HEK293T (cell line): Measurements from ENCODE around the gene OSBPL7.

ENCODE experiments used
- ARNT ChIP-seq: fragments of 450-650 bp; IDR thresholded peaks from 2 replicates; pipeline ENCODE4 v1.6.1; 2017; ENCODE audit warnings: mild to moderate bottlenecking
- BHLHE40 ChIP-seq: fragments of 450-650 bp; IDR thresholded peaks from 2 replicates; pipeline ENCODE4 v1.6.1; 2016; ENCODE audit warnings: mild to moderate bottlenecking, moderate library complexity, borderline replicate concordance
- CTBP1 ChIP-seq: fragments of 450-650 bp; IDR thresholded peaks from 2 replicates; pipeline ENCODE4 v1.6.1; 2016; ENCODE audit warnings: borderline replicate concordance
- FOXA1 ChIP-seq: fragments of 450-650 bp; IDR thresholded peaks from 2 replicates; pipeline ENCODE4 v1.6.1; 2016; ENCODE audit warnings: mild to moderate bottlenecking
- FOXK2 ChIP-seq: fragments of 450-650 bp; IDR thresholded peaks from 2 replicates; pipeline ENCODE4 v1.6.1; 2016; ENCODE audit warnings: mild to moderate bottlenecking
- FOXM1 ChIP-seq: fragments of 450-650 bp; IDR thresholded peaks from 2 replicates; pipeline ENCODE4 v1.6.1; 2017; ENCODE audit warnings: mild to moderate bottlenecking, borderline replicate concordance
- NFRKB ChIP-seq: fragments of 450-650 bp; IDR thresholded peaks from 2 replicates; pipeline ENCODE4 v1.6.1; 2016; ENCODE audit warnings: mild to moderate bottlenecking, moderate library complexity
- SP1 ChIP-seq: fragments of 450-650 bp; IDR thresholded peaks from 2 replicates; pipeline ENCODE4 v1.6.1; 2017
- SUZ12 ChIP-seq: fragments of 450-650 bp; IDR thresholded peaks from 2 replicates; pipeline ENCODE4 v1.6.1; 2016; ENCODE audit warnings: mild to moderate bottlenecking
- TF ChIP-seq, protein P1 (sequence below): fragments of 450-650 bp; IDR thresholded peaks from 2 replicates; pipeline ENCODE4 v1.6.1; 2016

- no peak for TF ChIP-seq CTBP1
- TF ChIP-seq, protein P1, sequence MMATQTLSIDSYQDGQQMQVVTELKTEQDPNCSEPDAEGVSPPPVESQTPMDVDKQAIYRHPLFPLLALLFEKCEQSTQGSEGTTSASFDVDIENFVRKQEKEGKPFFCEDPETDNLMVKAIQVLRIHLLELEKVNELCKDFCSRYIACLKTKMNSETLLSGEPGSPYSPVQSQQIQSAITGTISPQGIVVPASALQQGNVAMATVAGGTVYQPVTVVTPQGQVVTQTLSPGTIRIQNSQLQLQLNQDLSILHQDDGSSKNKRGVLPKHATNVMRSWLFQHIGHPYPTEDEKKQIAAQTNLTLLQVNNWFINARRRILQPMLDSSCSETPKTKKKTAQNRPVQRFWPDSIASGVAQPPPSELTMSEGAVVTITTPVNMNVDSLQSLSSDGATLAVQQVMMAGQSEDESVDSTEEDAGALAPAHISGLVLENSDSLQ: no peak
- TF ChIP-seq ARNT: no peak
- no peak for TF ChIP-seq NFRKB
- TF ChIP-seq FOXK2: no peak
- no peak for TF ChIP-seq FOXA1
- TF ChIP-seq SP1: no peak
- no peak for TF ChIP-seq BHLHE40
- TF ChIP-seq FOXM1: no peak
- no peak for TF ChIP-seq SUZ12
Observed at GRCh38 chr17:47816947-47817346, 4.6 kb downstream of the OSBPL7 start.
